Adrenal gland (tissue), 5 donors: ENCODE results near the gene USP40.

ENCODE experiments used
- POLR2A ChIP-seq, 2 donors: fragments of 450-650 bp; IDR thresholded peaks; one replicate each; pipeline ENCODE4 v1.6.1; 2017; ENCODE audit warnings: antibody characterized with exemption in 2 of 2, mild to moderate bottlenecking in 2 of 2, moderate library complexity in 1 of 2
- TF ChIP-seq, protein P1 (sequence below), 6 experiments: fragments of 450-650 bp in 4 of 6; fragments of 200-600 bp in 2 of 6; sonication (generic) in 1 of 6; IDR thresholded peaks; 1 replicate in 5 of 6; 2 replicates in 1 of 6; pipeline versions ENCODE4 v1.5.1 to v1.8.0; 2016 to 2021; ENCODE audit warnings: antibody characterized with exemption in 6 of 6, mild to moderate bottlenecking in 2 of 6, moderate library complexity in 1 of 6
- donor health status: DM: no; HTN: no; CAD: no.

DNA sequence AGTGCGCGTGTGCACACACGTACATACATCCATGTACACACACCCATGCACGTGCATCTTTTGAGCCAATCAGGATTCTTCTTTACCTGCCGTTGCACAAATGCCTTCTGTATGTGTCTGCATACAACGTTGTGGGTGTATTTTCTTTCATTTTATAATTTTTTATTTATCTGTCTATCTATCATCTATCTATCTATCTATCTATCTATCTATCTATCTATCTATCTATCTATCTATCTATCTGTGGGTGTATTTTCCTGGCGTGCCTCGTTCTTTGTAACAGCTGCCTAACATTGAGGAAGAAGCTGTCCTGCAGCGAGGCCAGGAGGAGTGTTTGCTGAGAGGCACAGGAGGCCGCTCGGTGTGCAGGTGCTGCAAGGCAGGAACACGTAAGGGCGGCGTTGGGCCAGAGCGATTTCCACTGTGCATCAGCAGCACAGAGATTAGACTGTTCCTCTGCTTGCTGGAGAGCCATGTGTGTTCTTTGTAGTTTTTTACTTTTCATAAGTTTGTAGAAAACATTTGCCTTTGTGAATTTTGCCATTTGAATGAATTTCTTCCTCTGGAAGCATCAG is 127.9 kb downstream of the USP40 start:
- TF ChIP-seq, protein P1, sequence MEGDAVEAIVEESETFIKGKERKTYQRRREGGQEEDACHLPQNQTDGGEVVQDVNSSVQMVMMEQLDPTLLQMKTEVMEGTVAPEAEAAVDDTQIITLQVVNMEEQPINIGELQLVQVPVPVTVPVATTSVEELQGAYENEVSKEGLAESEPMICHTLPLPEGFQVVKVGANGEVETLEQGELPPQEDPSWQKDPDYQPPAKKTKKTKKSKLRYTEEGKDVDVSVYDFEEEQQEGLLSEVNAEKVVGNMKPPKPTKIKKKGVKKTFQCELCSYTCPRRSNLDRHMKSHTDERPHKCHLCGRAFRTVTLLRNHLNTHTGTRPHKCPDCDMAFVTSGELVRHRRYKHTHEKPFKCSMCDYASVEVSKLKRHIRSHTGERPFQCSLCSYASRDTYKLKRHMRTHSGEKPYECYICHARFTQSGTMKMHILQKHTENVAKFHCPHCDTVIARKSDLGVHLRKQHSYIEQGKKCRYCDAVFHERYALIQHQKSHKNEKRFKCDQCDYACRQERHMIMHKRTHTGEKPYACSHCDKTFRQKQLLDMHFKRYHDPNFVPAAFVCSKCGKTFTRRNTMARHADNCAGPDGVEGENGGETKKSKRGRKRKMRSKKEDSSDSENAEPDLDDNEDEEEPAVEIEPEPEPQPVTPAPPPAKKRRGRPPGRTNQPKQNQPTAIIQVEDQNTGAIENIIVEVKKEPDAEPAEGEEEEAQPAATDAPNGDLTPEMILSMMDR (IDR thresholded peaks at IDR 0.05): no peak
- no peak for TF ChIP-seq POLR2A (IDR thresholded peaks at IDR 0.05)
